Choroid plexus epithelial cell (primary cell): ENCODE results near the gene ZNF879.

Experiments
- DNase-seq: peaks from one replicate; pipeline ENCODE4 v3.0.0-alpha.2; 2010; ENCODE audit warnings: low read depth
- H3K4me3 ChIP-seq: 2 replicates; pipeline ENCODE4 v1.5.1; 2011; ENCODE audit warnings: low read depth, mild to moderate bottlenecking, control low read depth, low read length, moderate library complexity
- TF ChIP-seq, protein P1 (sequence below): conservative IDR thresholded peaks from 2 replicates; pipeline ENCODE4 v1.5.1; 2011; ENCODE audit warnings: low read depth, mild to moderate bottlenecking, control low read depth, inconsistent platforms, low read length, moderate library complexity

ZNF879 gene

DNA sequence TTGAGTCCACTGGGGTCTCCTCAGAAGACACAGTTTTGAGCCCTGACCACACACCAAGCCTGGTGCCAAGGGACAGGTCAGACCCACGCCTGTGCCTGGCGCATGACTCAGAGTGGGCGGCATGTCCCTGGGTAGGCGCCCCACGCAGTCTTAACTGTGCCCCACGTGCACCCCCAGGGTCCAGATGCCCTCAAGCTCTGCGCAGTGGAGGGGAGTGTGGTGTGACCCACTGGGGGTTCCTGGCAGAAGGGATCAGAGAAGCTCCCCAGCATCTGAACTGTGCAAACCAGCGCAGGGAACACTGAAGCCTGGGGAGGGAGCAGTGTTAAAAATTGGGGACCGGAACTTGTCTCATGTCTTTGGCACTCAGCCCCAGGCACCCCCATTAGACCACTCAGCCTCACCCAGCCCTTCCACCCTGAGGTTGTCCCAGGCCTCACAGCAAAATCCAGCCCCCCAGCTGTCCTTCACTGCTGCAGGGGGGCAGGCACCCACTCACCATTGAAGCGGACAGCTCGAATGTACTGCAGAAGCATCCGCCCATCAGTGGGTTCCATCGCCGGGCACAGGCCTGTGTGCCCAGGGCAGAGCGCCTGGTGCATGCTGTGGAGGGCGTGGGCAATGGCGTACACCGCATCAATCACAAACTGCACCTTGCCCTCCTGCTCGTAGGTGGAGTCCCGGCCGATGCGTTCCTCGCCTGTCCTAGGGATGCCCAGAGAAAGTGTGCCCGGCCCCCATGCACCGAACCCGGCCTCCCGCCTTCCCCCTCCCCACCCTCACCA is 35.0 kb upstream of the ZNF879 start:
- TF ChIP-seq, protein P1, sequence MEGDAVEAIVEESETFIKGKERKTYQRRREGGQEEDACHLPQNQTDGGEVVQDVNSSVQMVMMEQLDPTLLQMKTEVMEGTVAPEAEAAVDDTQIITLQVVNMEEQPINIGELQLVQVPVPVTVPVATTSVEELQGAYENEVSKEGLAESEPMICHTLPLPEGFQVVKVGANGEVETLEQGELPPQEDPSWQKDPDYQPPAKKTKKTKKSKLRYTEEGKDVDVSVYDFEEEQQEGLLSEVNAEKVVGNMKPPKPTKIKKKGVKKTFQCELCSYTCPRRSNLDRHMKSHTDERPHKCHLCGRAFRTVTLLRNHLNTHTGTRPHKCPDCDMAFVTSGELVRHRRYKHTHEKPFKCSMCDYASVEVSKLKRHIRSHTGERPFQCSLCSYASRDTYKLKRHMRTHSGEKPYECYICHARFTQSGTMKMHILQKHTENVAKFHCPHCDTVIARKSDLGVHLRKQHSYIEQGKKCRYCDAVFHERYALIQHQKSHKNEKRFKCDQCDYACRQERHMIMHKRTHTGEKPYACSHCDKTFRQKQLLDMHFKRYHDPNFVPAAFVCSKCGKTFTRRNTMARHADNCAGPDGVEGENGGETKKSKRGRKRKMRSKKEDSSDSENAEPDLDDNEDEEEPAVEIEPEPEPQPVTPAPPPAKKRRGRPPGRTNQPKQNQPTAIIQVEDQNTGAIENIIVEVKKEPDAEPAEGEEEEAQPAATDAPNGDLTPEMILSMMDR, result no peak
- no peak for DNase-seq
- H3K4me3 ChIP-seq, result no peak overlapping the region

DNA sequence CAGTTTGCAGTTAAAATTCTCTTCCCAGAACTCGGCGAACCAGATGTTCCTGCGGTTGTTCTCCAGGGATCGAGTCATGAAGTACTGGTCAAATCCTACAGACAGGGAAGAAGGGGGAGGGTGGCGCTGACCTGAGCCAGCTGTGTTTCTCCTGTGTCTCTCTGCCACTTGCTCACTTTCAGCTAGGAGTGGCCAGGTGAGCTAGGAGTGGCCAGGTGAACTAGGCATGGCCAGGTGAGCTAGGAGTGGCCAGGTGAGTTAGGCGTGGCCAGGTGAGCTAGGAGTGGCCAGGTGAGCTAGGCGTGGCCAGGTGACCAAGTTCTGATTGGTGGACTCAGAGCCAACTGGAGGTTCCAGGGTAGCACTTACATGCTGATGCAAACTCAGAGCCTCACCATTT is 34.3 kb upstream of the ZNF879 start:
- no peak overlapping the region for H3K4me3 ChIP-seq
- TF ChIP-seq, protein P1, result no peak
- no peak for DNase-seq

DNA sequence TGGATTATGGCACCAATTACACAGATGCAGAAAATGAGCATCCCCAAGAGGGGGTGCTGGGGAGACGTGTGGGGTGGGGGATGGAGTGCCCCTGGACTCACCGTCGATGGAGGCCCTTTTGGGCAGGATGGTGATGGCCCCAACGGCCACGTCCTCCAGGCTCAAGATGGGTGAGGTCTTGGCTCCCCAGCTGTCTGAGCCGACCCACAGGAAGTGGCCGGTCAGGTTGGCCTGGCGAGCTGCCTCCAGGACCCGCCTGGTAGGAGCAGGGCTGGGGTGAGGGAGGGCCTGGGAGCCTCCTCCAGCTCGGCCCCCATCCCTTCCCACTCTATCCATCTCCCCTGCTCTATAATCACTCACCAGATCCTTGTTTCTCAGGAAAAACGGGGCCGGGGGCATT is 33.1 kb upstream of the ZNF879 start:
- TF ChIP-seq, protein P1, result no peak
- no peak for DNase-seq
- no peak overlapping the region for H3K4me3 ChIP-seq

DNA sequence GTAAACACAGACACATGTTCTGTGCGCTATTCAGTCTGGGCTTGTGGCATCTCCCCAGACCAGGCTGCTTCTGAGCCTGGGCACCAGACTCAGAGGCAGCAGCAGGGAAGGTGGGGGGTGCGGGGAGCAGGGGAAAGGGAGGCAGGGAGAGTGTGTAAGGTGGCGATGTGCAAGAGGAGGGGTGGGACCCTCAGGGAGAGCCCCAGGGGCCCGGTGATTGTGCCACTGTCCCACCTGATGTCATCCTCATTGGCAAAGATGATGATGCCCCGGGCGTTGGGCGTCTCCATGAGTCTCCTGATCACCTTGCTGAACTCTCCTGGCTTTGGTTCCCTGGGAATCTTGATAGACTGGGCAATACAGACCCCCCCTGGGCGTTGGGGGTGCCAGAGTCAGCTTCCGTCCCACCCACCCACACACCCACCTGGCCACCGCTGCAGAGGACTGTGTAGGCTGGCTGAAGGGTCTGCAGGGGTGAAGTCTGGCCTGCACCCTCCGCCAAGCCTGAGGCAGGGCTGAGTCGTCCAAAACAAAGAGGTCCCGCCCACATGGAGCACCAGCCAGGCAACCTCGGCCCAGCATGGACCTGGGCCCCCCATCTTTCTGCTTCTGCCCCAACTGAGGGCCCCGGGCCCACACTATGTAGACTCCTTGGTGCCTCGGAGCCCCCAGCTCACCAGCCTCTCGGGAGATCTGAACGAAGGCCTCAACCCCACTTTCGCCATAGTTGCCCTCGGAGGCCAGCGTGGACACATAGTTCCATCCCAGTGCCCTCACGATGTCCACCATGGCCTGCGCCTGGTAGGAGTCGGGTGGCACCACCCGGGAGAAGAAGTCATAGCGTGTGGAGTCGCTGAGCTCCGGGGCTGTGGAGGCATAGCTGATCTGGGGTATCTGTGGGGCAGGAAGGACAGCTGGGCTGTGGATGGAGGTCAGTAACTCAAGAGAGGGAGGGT is 32.1 kb upstream of the ZNF879 start:
- TF ChIP-seq, protein P1, result no peak
- DNase-seq, result no peak
- H3K4me3 ChIP-seq, result no peak overlapping the region

DNA sequence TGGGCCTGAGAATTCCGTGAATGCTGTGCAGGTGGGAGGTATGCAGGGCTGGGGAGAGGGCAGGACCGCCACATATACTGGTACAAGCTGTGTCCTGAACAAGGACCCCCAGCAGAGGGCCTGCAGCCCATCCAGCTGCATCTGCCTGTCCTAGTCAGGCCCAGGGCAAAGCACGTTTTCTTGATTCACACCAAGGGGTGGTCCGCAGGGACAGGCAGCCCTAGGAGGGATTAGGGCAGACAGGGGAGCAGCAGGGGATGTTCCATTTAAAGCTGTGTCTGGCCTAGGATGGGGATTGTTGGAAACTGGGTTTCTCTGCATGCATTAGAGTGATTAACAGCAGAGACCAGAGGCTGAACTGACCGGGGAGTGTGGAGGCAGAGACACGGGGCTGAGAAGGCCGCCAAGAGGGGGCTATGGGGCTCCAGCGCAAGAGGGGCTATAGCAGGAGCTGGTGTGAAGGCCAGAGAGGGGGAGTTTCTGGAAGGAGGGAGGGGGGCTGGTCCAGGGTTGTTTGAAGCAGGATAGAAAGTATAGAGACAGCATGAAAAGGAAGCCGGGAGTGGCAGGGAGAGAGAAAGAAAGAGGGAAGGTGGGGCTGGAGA is 31.2 kb upstream of the ZNF879 start:
- TF ChIP-seq, protein P1, result no peak
- no peak for DNase-seq
- no peak overlapping the region for H3K4me3 ChIP-seq

GRCh38 chr5:178993236-178993765 is 30.3 kb upstream of the ZNF879 start:
- TF ChIP-seq, protein P1, result no peak
- DNase-seq, result no peak
- H3K4me3 ChIP-seq, result no peak overlapping the region
